GM19043 (cell line): ENCODE results near the gene OR5AU1.
"Not testable (repeated sequence)": the region's sequence is repeated elsewhere in the genome, so short reads cannot be mapped to it uniquely, and the experiment has no call there.

Source experiments
- ATAC-seq: cut with Tn5 transposase; IDR thresholded peaks from one replicate; pipeline ENCODE4 v1.9.1; 2021; ENCODE audit warnings: low read depth; ENCODE audit not compliant: unreplicated experiment

Gene OR5AU1

DNA sequence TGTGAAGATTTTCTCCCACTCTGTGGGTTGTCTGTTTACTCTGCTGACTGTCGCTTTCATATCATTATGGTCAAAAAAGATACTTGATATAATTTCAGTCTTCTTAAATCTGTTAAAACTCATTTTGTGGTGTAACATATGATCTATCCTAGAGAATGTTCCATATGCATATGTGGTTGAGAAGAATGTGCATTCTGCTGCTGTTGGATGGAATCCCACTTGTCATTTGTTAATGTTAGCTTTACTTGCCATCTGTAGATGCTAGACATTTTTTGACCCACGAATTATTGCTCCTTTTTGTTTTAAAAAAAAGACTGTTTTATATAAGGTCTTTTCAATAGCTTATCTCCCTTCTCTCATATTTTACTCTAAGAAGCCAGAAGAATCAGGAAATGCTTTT lies 26.3 kb upstream of the OR5AU1 start:
- ATAC-seq, result no peak

DNA sequence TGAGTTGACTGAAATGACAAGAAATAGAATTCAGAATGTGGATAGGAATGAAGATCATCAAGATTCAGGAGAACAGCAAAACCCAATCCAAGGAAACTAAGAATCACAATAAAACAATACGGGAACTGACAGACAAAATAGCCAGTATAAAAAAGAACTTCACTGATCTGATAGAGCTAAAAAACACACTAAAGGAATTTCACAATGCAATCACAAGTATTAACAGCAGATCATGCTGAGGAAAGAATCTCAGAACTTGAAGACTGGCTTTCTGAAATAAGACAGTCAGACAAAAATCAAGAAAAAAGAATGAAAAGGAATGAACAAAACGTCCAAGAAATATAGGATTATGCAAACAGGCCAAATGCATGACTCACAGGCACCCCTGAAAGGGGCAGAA lies 15.3 kb upstream of the OR5AU1 start:
- ATAC-seq, result no peak

DNA sequence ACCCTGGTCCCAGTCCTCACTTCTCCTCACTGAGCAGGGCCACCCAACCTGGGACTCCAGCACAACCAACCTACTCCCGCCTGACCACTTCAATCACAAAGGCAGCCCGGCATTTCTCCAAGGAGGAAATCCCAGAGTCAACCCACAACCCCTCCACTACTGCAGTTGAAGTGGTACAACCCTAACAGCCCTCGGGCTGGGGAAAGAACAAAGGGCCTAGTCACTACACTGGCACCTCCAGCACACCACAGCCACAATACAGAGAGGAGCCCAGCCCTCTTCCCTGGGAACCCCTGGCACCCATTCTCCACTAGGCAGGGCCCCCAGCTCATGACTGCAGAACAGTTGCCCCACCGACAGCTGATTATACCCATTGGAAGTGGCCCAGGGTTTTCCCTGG lies 13.7 kb upstream of the OR5AU1 start:
- no peak for ATAC-seq

DNA sequence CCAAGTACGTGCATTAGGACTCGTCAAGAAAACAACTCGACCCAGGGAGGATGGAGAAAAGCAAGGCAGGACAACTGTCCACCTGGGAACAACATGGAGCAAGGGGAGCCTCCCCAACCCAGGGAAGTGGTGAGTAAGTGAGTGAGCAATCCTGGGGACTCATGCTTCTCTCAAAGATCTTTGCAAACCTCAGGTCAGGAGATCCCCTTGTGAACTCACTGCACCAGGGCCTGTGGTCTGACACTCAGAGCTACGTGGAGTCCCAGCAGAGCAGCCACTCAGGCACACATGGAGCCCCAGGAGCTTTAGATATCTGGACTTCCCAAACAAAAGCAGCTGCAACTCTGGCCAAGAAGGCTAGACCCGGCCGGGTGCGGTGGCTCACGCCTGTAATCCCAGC lies 12.2 kb upstream of the OR5AU1 start:
- no peak for ATAC-seq

DNA sequence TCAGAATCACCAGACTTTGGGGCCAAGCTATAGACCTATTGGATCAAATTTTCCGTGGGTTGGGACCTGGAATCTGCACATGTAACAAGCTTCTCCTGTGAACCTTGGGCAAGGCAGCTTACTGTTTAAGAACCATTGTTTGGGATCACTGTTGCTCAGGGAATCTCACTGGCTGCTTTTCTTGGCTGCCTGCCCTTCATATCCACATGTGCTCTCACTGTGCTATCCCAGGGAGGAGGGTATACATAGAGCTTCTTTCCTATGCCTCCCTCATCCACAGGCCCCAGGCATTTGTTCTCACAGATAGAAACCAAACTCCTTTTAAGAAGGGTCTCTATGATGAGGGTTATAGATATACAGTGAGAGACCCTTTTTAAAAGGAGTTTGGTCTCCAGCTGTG lies 9.8 kb upstream of the OR5AU1 start:
- ATAC-seq, result not testable (repeated sequence)

DNA sequence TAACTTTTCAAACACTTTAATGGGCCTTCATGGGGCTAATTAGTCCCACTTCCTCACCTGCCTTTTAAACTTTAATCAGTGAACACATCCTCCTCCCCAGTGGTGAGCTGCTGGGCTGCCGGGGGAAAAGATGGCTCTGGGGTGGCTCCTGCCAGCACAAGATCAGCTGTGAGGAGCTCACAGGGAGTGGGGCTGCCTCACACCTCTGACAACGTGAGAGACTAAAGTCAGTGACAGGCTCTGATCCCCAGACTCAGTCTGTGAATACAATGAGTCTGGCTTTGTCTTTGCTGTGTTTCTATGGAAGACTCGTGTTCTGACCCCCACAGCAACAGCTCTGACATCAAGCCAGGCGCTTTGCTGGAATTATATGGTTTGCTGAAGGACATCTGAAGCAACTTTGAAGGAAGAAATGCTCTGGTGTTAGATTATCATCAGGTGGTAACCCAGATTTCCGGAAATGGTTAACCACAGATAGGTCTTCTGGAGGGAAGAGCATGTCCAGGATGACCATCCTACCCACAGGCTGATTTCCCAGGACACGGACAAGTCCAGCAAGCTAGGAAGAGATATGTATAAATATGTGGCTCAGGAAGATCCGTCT lies 9.2 kb upstream of the OR5AU1 start:
- not testable (repeated sequence) for ATAC-seq

DNA sequence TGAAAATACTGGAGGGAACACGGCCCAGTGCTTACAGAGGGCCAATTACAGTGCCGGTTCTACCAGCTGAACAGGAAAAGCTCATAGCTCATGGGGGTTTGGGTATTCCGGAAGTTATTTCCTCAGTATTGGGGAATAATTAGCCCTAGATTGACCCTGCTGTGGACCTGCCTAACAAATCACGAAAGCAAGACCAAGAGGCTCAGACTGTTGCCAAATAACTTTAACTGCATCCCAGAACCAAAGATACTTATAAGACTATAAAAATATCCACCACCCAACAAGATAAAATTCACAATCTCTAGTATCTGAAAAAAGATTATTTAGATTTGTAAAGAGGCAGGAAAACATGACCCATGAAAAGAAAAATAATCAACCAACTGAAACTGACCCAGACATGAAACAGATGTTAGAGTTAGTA lies 8.0 kb upstream of the OR5AU1 start:
- ATAC-seq, result no peak

DNA sequence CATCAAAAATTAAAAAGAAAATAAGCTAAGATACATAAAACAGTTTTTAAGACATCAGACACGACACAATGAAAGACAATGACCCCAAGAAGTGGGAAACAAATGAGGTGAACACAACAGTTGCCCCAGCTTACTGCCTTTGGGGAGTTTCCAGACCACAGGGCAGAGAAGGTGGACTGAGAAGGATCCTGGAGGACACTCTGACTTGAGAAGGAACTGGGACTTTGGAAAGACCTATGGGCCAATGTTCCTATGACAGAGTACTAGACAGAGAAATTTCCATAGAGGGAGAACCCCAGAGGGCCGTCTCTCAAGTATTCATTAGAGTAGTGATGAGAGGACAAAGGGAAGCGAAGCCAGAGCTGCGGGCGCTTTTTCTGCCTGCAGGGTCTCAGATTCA lies 6.2 kb upstream of the OR5AU1 start:
- ATAC-seq, result no peak

DNA sequence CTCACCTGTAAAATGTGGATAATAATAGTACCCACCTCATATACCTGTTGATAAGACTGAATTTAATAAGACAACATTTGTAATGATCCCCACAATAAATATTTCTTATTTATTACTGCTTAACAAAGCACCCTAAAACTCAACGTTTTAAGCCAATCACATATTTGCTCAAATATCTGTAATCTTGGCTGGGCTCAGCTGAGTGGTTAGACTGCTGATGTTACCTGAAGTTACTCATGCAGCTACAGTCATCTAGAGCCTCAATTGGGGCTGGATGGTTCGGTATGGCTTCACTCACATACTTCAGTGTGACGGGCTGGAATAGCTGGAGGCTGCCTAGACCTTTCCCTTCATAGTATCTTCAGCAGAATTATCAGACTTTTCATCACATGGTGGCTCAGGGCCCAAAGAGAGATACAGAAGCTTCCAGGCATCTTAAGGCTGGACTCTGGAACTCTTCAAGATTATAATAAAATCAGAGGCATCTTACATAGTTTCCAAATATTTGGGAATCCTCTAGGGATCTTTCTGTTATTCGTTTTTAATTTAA lies 4.3 kb upstream of the OR5AU1 start:
- ATAC-seq, result no peak

DNA sequence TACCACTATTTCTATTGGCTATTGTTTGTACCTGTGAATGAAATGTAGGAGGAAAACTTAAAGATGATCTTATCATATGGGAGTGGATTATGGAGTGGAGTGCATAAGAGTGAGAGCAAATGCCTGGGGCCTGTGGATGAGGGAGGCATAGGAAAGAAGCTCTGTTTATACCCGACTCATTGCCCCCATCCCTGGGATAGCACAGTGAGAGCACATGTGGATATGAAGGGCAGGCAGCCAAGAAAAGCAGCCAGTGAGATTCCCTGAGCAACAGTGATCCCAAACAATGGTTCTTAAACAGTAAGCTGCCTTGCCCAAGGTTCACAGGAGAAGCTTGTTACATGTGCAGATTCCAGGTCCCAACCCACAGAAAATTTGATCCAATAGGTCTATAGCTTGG lies 2.3 kb upstream of the OR5AU1 start:
- not testable (repeated sequence) for ATAC-seq

DNA sequence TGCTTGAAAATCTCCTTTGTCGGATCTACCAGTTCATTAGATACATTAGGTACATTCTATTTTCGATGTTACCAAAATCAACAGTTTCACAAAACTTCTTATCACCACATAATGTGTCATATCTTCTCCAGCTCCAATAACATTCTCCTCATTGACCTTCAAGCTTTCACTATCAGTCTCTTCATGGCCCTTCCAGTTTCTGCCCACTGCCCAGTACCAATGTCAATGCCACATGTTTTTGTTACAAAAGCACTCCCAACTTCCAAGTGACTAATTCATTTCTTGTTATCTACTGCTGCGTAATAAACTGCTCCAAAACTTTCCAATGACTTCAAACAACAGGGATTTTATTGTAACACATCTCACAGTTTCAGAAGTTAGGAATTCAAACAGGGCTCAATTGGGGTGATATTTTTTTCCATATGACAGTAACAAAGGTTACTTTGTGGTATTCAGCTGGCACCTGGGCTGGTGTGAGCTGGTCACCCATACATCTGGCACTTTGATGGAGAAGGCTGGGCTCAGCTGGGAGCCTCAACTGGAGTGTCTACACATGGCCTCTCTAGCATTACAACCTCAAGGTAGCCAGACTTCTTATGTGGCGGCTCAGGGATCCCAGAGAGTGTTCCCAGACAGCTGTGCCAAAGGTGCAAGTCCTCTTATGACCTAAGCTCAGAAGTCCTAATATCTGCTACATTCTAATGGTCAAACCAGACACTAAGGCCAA lies 6.1 kb downstream of the OR5AU1 start:
- no peak for ATAC-seq

DNA sequence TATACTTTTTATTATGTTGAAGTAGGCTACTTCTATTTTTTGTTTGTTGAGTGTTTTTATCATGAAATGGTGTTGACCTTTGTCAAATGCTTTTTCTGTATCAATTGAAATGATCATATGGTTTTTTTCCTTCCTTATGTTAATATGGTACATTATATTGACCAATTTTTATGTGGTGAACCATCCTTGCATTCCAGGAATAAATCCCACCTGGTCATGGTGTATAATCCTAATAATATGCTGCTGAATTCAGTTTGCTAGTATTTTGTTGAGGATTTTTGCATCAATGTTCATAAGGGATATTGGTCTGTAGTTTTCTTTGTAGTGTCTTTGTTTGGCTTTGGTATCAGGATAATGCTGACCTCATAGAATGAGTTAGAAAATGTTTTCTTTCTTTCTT lies 10.4 kb downstream of the OR5AU1 start:
- no peak for ATAC-seq

DNA sequence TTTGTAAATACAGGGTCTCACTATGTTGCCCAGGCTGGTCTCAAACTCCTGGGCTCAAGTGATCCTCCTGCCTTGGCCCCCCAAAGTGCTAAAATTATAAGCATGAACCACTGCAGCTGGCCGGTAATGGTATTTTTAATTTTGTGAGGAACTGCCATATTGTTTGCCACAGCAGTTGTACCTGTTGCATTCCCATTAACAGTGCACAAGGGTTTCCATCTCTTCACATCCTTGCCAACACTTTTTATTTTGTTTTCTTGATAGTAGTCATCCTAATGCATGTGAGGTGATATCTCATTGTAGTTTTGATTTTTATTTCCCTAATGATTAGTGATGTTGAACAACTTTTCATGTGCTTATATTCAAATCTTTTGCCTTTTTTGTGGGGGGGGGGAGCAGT lies 13.5 kb downstream of the OR5AU1 start:
- ATAC-seq, result no peak

DNA sequence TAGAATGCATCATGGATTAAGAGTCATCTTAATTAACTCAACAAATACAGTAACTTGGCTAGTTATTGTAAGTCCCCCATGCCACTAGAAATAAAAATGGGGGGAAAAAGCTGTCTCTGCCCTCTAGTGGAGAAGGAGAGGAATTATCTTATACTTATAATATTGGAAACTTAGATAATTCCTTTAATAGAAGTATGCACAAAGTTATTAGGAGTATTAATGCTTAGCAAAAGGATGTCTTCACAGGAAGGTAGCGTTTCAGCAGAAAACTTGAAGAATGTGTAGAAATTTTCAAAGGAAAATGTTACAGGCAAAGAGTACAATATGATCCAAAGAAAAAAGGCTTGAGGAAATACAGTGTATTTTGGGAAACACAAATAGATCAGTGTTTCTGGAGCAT lies 19.8 kb downstream of the OR5AU1 start:
- ATAC-seq, result no peak

DNA sequence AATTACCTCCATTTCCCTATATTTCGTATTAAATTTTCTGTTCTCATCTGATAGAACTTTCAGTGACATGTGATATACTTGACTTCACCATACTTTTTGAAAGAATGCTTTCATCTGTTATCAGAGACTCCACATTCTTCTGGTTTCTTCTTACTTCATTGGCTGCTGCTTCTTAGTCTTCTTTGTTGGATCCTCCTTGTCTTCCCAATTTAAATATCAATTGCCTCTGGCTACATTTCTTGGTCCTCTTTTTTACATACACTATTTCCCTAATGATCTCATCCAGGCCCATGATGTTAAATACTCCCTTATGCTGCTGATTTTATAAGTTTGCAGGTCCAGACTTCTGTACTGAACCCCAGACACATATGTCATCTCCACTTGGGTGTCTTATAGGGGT lies 22.0 kb downstream of the OR5AU1 start:
- no peak for ATAC-seq

DNA sequence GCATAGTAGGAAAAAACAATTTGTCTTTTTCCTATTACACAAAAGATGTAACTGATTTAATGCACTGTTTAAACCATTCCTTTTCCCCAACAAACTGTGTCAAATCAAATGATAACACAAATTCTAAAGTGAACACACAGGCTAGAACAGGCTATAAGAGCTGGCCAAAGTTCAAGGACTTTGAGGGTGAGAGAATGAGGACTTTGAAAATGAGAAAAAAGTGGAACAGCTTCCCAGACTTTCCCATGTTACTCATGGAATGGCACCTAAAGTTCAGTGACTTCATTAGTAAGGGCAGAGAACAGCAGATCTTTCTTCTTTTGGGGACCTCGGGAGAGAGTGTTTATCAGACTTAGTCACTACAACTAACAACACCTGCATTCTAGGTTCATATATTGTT lies 32.4 kb downstream of the OR5AU1 start:
- ATAC-seq, result no peak

DNA sequence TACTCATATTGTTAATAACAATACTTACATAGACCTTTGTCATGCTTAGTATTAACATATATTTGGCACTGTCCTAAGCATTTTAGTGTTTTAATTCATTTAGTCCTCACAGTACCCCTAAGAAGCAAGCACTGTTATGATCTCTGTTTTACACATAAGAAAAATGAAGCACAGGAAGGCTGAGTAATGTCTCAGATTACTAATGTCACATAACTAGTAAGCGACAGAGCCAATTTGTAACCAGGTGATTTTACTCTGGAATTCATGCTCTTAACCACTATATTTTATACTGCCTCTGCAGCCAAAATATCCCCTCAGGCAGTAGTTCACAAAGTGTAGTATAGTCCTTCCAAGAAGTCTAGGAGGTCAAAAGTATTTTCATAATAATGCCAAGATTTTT lies 34.7 kb downstream of the OR5AU1 start:
- no peak for ATAC-seq

DNA sequence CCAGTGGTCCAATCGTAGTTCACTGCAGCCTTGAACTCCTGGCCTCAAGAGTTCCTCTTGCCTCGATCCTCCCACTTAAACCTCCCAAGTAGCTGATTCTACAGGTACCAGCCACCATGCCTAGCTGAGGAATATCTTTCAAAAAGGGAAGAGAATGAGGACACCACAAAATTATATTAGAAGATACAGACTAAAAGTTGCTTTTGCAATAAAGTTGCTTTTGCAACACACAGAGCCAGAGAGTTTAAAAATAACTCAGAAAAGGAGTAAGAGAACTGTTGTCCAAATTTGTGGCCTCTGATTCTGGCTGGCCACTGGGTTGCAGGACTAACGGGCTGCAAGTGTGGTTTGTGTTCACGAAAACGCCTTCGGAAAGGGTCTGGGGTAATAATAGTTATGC lies 35.2 kb downstream of the OR5AU1 start:
- no peak for ATAC-seq

DNA sequence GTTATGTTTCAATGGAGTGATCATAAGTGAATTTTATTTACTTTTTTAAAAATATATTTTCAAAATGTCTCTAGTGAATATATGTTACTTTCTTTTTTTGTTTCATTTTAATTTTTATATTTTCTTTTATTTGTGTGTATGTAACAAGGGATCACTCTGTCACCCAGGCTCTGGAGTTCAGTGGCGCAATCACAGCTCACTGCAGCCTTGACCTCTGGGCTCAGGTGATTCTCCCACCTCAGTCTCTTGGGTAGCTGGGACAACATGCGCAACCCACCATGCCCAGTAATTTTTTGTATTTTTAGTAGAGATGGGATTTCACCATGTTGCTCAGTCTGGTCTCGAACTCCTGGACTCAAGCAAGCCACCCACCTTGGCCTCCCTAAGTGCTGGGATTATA lies 36.9 kb downstream of the OR5AU1 start:
- ATAC-seq, result no peak

DNA sequence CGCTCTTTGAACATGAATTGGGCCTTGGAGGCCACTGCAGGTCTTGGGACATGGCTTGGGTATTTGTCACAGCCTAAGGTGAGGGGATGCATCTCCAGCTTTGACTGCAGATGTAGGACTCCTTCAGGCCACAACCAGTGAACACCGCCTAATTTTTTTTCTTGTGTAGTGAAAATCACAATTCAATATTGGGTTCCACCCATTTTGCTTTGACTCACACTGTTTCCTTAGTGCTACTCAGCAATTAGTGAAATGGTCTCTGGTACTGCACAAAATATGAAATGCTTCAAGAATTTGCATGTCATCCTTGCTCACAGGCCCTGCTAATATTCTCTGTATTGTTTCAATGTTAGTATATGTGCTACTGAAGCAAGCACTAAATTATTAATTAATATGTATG lies 42.5 kb downstream of the OR5AU1 start:
- ATAC-seq, result no peak

DNA sequence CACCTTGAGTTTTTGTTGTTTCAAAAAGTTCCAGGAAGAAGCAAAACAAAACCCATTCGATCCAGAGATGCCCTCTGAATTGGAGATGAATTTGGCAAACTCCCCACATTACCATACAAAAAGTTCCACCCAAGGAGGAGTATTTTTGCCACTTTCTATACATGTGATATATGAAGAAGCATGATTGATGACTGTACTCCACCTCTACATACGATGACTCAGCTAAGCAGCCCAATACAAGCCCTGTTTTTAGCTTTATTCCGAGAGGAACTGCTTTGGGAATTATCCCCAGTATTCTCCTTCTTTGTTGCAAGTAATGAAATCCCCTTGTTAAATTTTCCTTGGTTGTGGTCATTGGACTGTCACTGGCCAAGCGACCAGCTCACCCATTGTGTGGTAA lies 43.6 kb downstream of the OR5AU1 start:
- ATAC-seq, result no peak

DNA sequence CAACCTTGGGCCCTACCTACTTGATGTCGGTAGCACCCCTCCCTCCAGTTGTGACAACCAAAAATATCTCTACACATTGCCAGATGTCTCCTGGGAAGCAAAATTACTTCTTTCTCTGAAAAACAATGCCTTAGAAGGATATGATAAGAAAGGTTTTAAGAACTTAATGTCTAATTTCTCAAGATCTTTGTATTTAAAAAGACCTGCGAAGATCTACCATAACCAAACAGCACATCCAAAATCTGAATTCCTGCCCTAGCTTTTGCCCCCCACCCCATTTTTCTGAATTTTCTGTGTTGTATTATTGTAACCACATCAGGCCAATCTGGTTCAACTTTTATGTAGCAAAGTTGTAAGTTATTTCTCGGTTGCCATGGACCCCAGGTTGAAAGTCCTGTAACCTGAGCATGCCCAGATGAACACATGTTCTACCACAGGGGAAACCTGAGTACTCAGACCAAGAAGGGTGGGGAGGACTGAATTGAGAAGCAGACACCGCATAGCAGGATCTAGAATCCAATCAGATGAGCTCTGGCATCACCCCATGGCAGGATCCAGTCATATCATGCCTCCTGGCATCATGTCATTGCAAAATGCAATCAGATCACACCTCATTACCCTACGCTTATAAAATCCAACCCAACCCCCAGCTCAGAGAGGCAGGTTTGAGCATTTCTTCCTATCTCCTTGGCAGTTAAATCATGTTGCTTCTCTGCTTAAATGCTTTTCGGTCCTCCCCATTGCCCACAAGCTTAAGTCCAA lies 46.3 kb downstream of the OR5AU1 start:
- no peak for ATAC-seq
